Spleen (tissue), 11 donors: ENCODE measurements around the gene EML6. TPM values are rescaled to one million over a fixed set of nuclear protein-coding genes. Genes with fewer than 3 reads are reported as not detected.

Experiments used
- DNase-seq: peaks from one replicate; pipeline ENCODE4 v3.0.0-alpha.2; 2020
- H3K27ac ChIP-seq, 8 donors: fragments of 200-600 bp; sonication (generic) in 7 of 8; 1 replicate in 4 of 8; 2 replicates in 4 of 8; pipeline versions ENCODE4 v1.5.0 to v1.8.0; 2016 to 2021; ENCODE audit warnings: inconsistent platforms in 4 of 8, mild to moderate bottlenecking in 4 of 8, moderate library complexity in 1 of 8
- H3K27me3 ChIP-seq, 7 donors: fragments of 200-600 bp; sonication (generic) in 6 of 7; replicated peaks in 1 of 7; 1 replicate in 4 of 7; 2 replicates in 3 of 7; pipeline versions ENCODE4 v1.5.0 to v1.8.0; 2016 to 2021; ENCODE audit warnings: inconsistent platforms in 3 of 7, mild to moderate bottlenecking in 1 of 7
- H3K36me3 ChIP-seq, 6 donors: fragments of 200-600 bp; sonication (generic) in 5 of 6; 1 replicate in 4 of 6; 2 replicates in 2 of 6; pipeline versions ENCODE4 v1.5.0 to v1.8.0; 2016 to 2021; ENCODE audit warnings: inconsistent platforms in 2 of 6
- H3K4me1 ChIP-seq, 6 donors: fragments of 200-600 bp; sonication (generic) in 5 of 6; 1 replicate in 3 of 6; 2 replicates in 3 of 6; pipeline versions ENCODE4 v1.5.0 to v1.8.0; 2016 to 2021; ENCODE audit warnings: inconsistent platforms in 3 of 6
- H3K4me3 ChIP-seq, 8 donors: fragments of 200-600 bp; sonication (generic) in 7 of 8; 1 replicate in 4 of 8; 2 replicates in 4 of 8; pipeline versions ENCODE4 v1.5.0 to v1.8.0; 2016 to 2021; ENCODE audit warnings: inconsistent platforms in 4 of 8, mild to moderate bottlenecking in 4 of 8, moderate library complexity in 2 of 8
- H3K9me3 ChIP-seq, 8 donors: fragments of 200-600 bp; sonication (generic) in 7 of 8; 1 replicate in 4 of 8; 2 replicates in 4 of 8; pipeline versions ENCODE4 v1.5.0 to v1.8.0; 2016 to 2021; ENCODE audit warnings: inconsistent platforms in 4 of 8
- CTCF ChIP-seq, 11 experiments: fragments of 200-600 bp in 7 of 11; fragments of 450-650 bp in 4 of 11; sonication (generic) in 4 of 11; IDR thresholded peaks in 8 of 11; conservative IDR thresholded peaks in 3 of 11; 1 replicate in 7 of 11; 2 replicates in 4 of 11; pipeline versions ENCODE4 v1.4.0 to v1.8.0; 2016 to 2021; ENCODE audit warnings: antibody characterized with exemption in 11 of 11, inconsistent platforms in 4 of 11, mild to moderate bottlenecking in 1 of 11
- POLR2A ChIP-seq, 3 donors: fragments of 450-650 bp; IDR thresholded peaks; one replicate each; pipeline ENCODE4 v1.5.1; 2017; ENCODE audit warnings: antibody characterized with exemption in 3 of 3, mild to moderate bottlenecking in 1 of 3
- POLR2AphosphoS5 ChIP-seq, 3 donors: sonication (generic); formaldehyde crosslinking; IDR thresholded peaks; one replicate each; pipeline ENCODE4 v1.5.1; 2017; ENCODE audit warnings: antibody characterized with exemption in 3 of 3
- WGBS, 5 donors: extraction: QIAGEN DNeasy Blood & Tissue Kit in 3 of 5; methylation state at CpG; one replicate each; pipeline versions ENCODE4 v1.1.5 to v1.1.7; 2013 to 2018; 5-methylcytosine and 5-hydroxymethylcytosine counted together
- intact Hi-C: fragments of 100-400 bp; cut with DNase I; formaldehyde crosslinking; loops from one replicate; pipeline ENCODE4 v1.15.0; 2023; ENCODE audit warnings: low total_unique reads
- polyA plus RNA-seq, 3 donors: library from polyadenylated mRNA; stranded (reverse); fragments of 200-250 nt; gene quantifications; one replicate each; pipeline ENCODE4 v1.2.1, GENCODE V29; 2013
- total RNA-seq, 7 donors: library from RNA; depleted of rRNA in 3 of 7; stranded (reverse); fragments of >200 nt in 3 of 7; fragmentation: NEBNext Ultra II Directional in 4 of 7; extraction: Animal tissue kit (Norgen Biotek cat#: 25700) in 4 of 7; gene quantifications; one replicate each; pipeline versions ENCODE4 v1.1.0 to v1.2.1, GENCODE V29; 2016 to 2021
- donor health status: healthy with polysubstance abuse.
- donor health status: DM: no; HTN: no; CAD: no; lungs with moderate emphysema.
- donor health status: DM: no; HTN: no; CAD: no.
- donor health status: Bipolar disorder and iron deficiency.
- donor health status: healthy.
- donor health status: DM: no; HTN: no; CAD: no.
- donor health status: DM: yes; HTN: yes; CAD: no.

Gene EML6
- total and polyA plus RNA-seq, 10 donors = 4.7 to 18.2 (median 7.6) TPM

GRCh38 chr2:54797307-54797706, 73.8 kb downstream of the EML6 start:
- WGBS, 5 donors = 87 to 95% (median 93%) methylated on average over 4 of the region's 4 CpGs
- Histone ChIP-seq H3K4me1 (no peaks in the 10 kb centered on the region), H3K4me3 (no peak overlapping the region), H3K36me3 (no peaks in the 10 kb centered on the region), H3K27me3 (no peaks in the 10 kb centered on the region), H3K9me3 (no peaks in the 10 kb centered on the region), H3K27ac (no peak overlapping the region)
- DNase-seq = no peak
- TF ChIP-seq POLR2A (IDR thresholded peaks at IDR 0.05) = no peak
- TF ChIP-seq POLR2AphosphoS5 (IDR thresholded peaks at IDR 0.05) = no peak
- no peak for TF ChIP-seq CTCF (IDR thresholded peaks at IDR 0.05 in 8 of 11, conservative IDR thresholded peaks at IDR 0.05 in 3 of 11)
- intact Hi-C loops = no loop called here

- Histone ChIP-seq H3K9me3 (peaks cover 0 to 11% (median 6%) of the 10 kb centered on the region in 8 donors), H3K27me3 (no peaks in the 10 kb centered on the region), H3K4me3 (no peak overlapping the region), H3K4me1 (no peaks in the 10 kb centered on the region), H3K36me3 (no peaks in the 10 kb centered on the region), H3K27ac (no peak overlapping the region)
- DNase-seq = no peak
- intact Hi-C loops = no loop called here
- 90 to 93% (median 91%) methylated on average over 6 of the region's 6 CpGs for WGBS, 5 donors
- TF ChIP-seq CTCF (IDR thresholded peaks at IDR 0.05 in 8 of 11, conservative IDR thresholded peaks at IDR 0.05 in 3 of 11) (no peak), POLR2A (IDR thresholded peaks at IDR 0.05) (no peak), POLR2AphosphoS5 (IDR thresholded peaks at IDR 0.05) (no peak)
Measured at GRCh38 chr2:54801352-54801751, 77.9 kb downstream of the EML6 start.

GRCh38 chr2:54803783-54804751, 80.6 kb downstream of the EML6 start:
- H3K4me1 ChIP-seq = no peaks in the 10 kb centered on the region
- H3K36me3 ChIP-seq = no peaks in the 10 kb centered on the region
- TF ChIP-seq POLR2A (IDR thresholded peaks at IDR 0.05) (no peak), POLR2AphosphoS5 (IDR thresholded peaks at IDR 0.05) (no peak), CTCF (IDR thresholded peaks at IDR 0.05 in 8 of 11, conservative IDR thresholded peaks at IDR 0.05 in 3 of 11) (no peak)
- no peak for DNase-seq
- H3K4me3 ChIP-seq = no peak overlapping the region
- intact Hi-C loops = no loop called here
- H3K9me3 ChIP-seq = peaks cover 0 to 11% (median 6%) of the 10 kb centered on the region in 8 donors
- no peak overlapping the region for H3K27ac ChIP-seq
- no peaks in the 10 kb centered on the region for H3K27me3 ChIP-seq
- WGBS, 5 donors = 51 to 78% (median 61%) methylated on average over 3 of the region's 3 CpGs

GRCh38 chr2:54805255-54805654, 81.8 kb downstream of the EML6 start:
- Histone ChIP-seq H3K27ac (no peak overlapping the region), H3K4me1 (no peaks in the 10 kb centered on the region), H3K9me3 (peaks cover 0 to 11% (median 6%) of the 10 kb centered on the region in 8 donors), H3K27me3 (no peaks in the 10 kb centered on the region), H3K4me3 (no peak overlapping the region), H3K36me3 (no peaks in the 10 kb centered on the region)
- DNase-seq = no peak
- 93 to 96% (median 96%) methylated on average over 1 of the region's 1 CpG for WGBS, 5 donors
- intact Hi-C loops = no loop called here
- TF ChIP-seq CTCF (IDR thresholded peaks at IDR 0.05 in 8 of 11, conservative IDR thresholded peaks at IDR 0.05 in 3 of 11) = no peak
- no peak for TF ChIP-seq POLR2A (IDR thresholded peaks at IDR 0.05)
- TF ChIP-seq POLR2AphosphoS5 (IDR thresholded peaks at IDR 0.05) = no peak
